Neuronal stem cell (in vitro differentiated cells): ENCODE results near the gene COL6A3.

Experiments
- DNase-seq: peaks from one replicate; pipeline ENCODE4 v3.0.0-alpha.2; 2013; ENCODE audit warnings: low spot score
- H2AFZ ChIP-seq: one replicate; pipeline ENCODE4 v1.6.1; 2013; ENCODE audit warnings: mild to moderate bottlenecking, low read length, inconsistent platforms
- H2AK5ac ChIP-seq: 2 replicates; pipeline ENCODE4 v1.6.1; 2013; ENCODE audit warnings: low read depth, mild to moderate bottlenecking, inconsistent platforms, low read length, moderate library complexity, mixed read lengths
- H2BK120ac ChIP-seq: 2 replicates; pipeline ENCODE4 v1.6.1; 2013; ENCODE audit warnings: low read depth, mild to moderate bottlenecking, inconsistent platforms, low read length, moderate library complexity, mixed read lengths
- H2BK12ac ChIP-seq: one replicate; pipeline ENCODE4 v1.6.1; 2013; ENCODE audit warnings: low read length, inconsistent platforms
- H2BK15ac ChIP-seq: 2 replicates; pipeline ENCODE4 v1.6.1; 2013; ENCODE audit warnings: mild to moderate bottlenecking, low read length, inconsistent platforms, mixed read lengths
- H2BK5ac ChIP-seq: one replicate; pipeline ENCODE4 v1.6.1; 2013; ENCODE audit warnings: inconsistent platforms, mild to moderate bottlenecking, low read length, moderate library complexity
- H3K14ac ChIP-seq: one replicate; pipeline ENCODE4 v1.6.1; 2013; ENCODE audit warnings: low read length, inconsistent platforms
- H3K18ac ChIP-seq: 2 replicates; pipeline ENCODE4 v1.6.1; 2013; ENCODE audit warnings: low read length, inconsistent platforms
- H3K23ac ChIP-seq: 2 replicates; pipeline ENCODE4 v1.6.1; 2013; ENCODE audit warnings: low read depth, mild to moderate bottlenecking, mixed read lengths, low read length, inconsistent platforms; ENCODE audit not compliant: poor library complexity
- H3K27ac ChIP-seq: replicated peaks from 3 replicates; pipeline ENCODE4 v1.5.1; 2013; ENCODE audit warnings: low read length, inconsistent platforms
- H3K27me3 ChIP-seq, 3 experiments: 2 replicates each; pipeline ENCODE4 v1.6.1; 2013; ENCODE audit warnings: low read length in 3 of 3, mild to moderate bottlenecking in 2 of 3, inconsistent platforms in 1 of 3, low read depth in 1 of 3, mixed read lengths in 1 of 3, moderate library complexity in 1 of 3; ENCODE audit not compliant: control insufficient read depth in 3 of 3, insufficient read depth in 3 of 3
- H3K36me3 ChIP-seq, 2 donors: replicated peaks in 1 of 2; 2 replicates each; pipeline ENCODE4 v1.6.1; 2013; ENCODE audit warnings: low read length in 2 of 2; ENCODE audit not compliant: control insufficient read depth in 2 of 2, insufficient read depth in 2 of 2
- H3K4ac ChIP-seq: 2 replicates; pipeline ENCODE4 v1.6.1; 2013; ENCODE audit warnings: inconsistent platforms, mild to moderate bottlenecking, low read length, moderate library complexity
- H3K4me1 ChIP-seq, 2 donors: 1 replicate in 1 of 2; 2 replicates in 1 of 2; pipeline ENCODE4 v1.6.1; 2013; ENCODE audit warnings: low read length in 2 of 2, low read depth in 1 of 2; ENCODE audit not compliant: control insufficient read depth in 2 of 2, insufficient read depth in 1 of 2
- H3K4me2 ChIP-seq: one replicate; pipeline ENCODE4 v1.6.1; 2013; ENCODE audit warnings: mild to moderate bottlenecking, low read length, inconsistent platforms; ENCODE audit not compliant: insufficient read depth, poor library complexity, severe bottlenecking
- H3K4me3 ChIP-seq, 2 donors: 2 replicates each; pipeline ENCODE4 v1.5.1; 2013; ENCODE audit warnings: low read length in 2 of 2, mild to moderate bottlenecking in 2 of 2, inconsistent platforms in 1 of 2, moderate library complexity in 1 of 2
- H3K79me1 ChIP-seq: one replicate; pipeline ENCODE4 v1.6.1; 2013; ENCODE audit warnings: low read depth, mild to moderate bottlenecking, inconsistent platforms, low read length, moderate library complexity
- H3K9ac ChIP-seq: one replicate; pipeline ENCODE4 v1.6.1; 2013; ENCODE audit warnings: mild to moderate bottlenecking, low read depth, low read length, inconsistent platforms; ENCODE audit not compliant: poor library complexity
- H3K9me3 ChIP-seq, 2 donors: replicated peaks in 1 of 2; 2 replicates each; pipeline versions ENCODE3 to v1.6.1; 2013; ENCODE audit warnings: low read length in 2 of 2, mild to moderate bottlenecking in 2 of 2, inconsistent platforms in 1 of 2, low read depth in 1 of 2, mixed read lengths in 1 of 2, moderate library complexity in 1 of 2; ENCODE audit not compliant: control insufficient read depth in 2 of 2, insufficient read depth in 1 of 2
- H4K8ac ChIP-seq: one replicate; pipeline ENCODE4 v1.6.1; 2013; ENCODE audit warnings: low read depth, mild to moderate bottlenecking, inconsistent platforms, low read length, moderate library complexity
- H4K91ac ChIP-seq: one replicate; pipeline ENCODE4 v1.6.1; 2013; ENCODE audit warnings: low read length, low read depth, mild to moderate bottlenecking, inconsistent platforms; ENCODE audit not compliant: poor library complexity
- WGBS, 2 donors: extraction: QIAGEN DNeasy Blood & Tissue Kit; methylation state at CpG; one replicate each; pipeline ENCODE4 v1.1.7; 2013; ENCODE audit warnings: missing lambda C conversion rate in 2 of 2, mixed read lengths in 1 of 2; ENCODE audit not compliant: insufficient read length in 2 of 2, insufficient replicate concordance in 1 of 2; ENCODE audit errors: extremely low coverage in 2 of 2; 5-methylcytosine and 5-hydroxymethylcytosine counted together

Gene COL6A3

GRCh38 chr2:237306787-237307170 lies 107.2 kb downstream of the COL6A3 start:
- no peak overlapping the region for H4K91ac ChIP-seq
- no peak overlapping the region for H2BK120ac ChIP-seq
- H2BK15ac ChIP-seq = no peak overlapping the region
- H3K4me2 ChIP-seq = no peak overlapping the region
- no peak overlapping the region for H2BK12ac ChIP-seq
- no peak overlapping the region for H3K4ac ChIP-seq
- no peaks in the 10 kb centered on the region for H3K36me3 ChIP-seq
- no peak overlapping the region for H2AFZ ChIP-seq
- H3K4me1 ChIP-seq = no peaks in the 10 kb centered on the region
- no peak overlapping the region for H3K4me3 ChIP-seq
- H3K9me3 ChIP-seq = peaks cover 0 to 2% of the 10 kb centered on the region in 2 donors
- H2AK5ac ChIP-seq = no peak overlapping the region
- no peak for DNase-seq
- no peak overlapping the region for H3K27ac ChIP-seq
- no peaks in the 10 kb centered on the region for H3K79me1 ChIP-seq
- H3K14ac ChIP-seq = no peak overlapping the region
- no peak overlapping the region for H3K23ac ChIP-seq
- H3K9ac ChIP-seq = no peak overlapping the region
- H3K27me3 ChIP-seq = no peaks in the 10 kb centered on the region
- no peak overlapping the region for H3K18ac ChIP-seq
- H4K8ac ChIP-seq = no peak overlapping the region
- WGBS, 2 donors = no CpG with 5 or more reads among the region's 3 CpGs
- no peak overlapping the region for H2BK5ac ChIP-seq

DNA sequence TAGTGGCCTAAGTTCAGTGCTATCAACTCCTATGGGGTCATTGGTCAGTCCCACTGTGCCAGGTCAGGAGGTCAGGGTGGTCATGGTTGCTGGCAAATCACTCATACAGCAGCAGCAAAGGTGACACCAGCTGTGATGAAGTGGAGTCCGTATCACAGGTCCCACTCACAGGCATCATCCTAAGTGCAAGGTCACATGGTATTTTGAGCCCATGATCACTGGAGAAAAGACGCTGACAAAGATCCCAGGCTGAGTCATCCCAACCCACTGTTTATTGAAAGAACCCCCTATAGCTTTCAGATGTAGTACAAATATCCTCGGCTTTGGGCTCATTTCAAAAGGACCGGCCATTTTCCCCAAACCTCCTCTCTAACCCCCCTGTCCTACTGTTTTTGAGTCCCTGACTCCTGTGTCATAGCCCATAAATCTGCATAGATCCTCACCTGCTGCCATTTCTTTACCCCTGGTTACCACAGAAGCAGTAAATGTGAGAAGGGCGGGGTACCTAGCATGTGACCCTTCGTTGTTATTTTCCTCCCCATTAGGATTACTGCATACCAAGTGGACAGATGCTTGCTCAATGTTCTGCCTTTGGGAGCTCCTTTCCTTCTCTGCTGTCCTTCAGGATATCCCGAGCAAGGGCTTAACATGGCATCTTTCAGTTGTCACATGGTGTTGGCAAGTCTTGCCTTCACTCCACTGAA lies 107.7 kb downstream of the COL6A3 start:
- Histone ChIP-seq H3K27me3 (no peaks in the 10 kb centered on the region), H3K23ac (no peak overlapping the region), H2BK12ac (no peak overlapping the region), H2BK120ac (no peak overlapping the region), H4K91ac (no peak overlapping the region), H3K79me1 (no peaks in the 10 kb centered on the region), H3K9me3 (peaks cover 0 to 3% of the 10 kb centered on the region in 2 donors), H3K14ac (no peak overlapping the region), H3K18ac (no peak overlapping the region), H3K4ac (no peak overlapping the region), H3K4me1 (no peaks in the 10 kb centered on the region), H3K36me3 (no peaks in the 10 kb centered on the region), H2BK5ac (no peak overlapping the region), H2BK15ac (no peak overlapping the region), H3K4me2 (no peak overlapping the region), H3K4me3 (no peak overlapping the region), H3K27ac (no peak overlapping the region), H3K9ac (no peak overlapping the region), H2AFZ (no peak overlapping the region), H2AK5ac (no peak overlapping the region), H4K8ac (no peak overlapping the region)
- no peak for DNase-seq
- WGBS, 2 donors = no CpG with 5 or more reads among the region's 7 CpGs

- Histone ChIP-seq H3K14ac (no peak overlapping the region), H3K79me1 (no peaks in the 10 kb centered on the region), H3K23ac (no peak overlapping the region), H4K91ac (no peak overlapping the region), H2BK15ac (no peak overlapping the region), H2AK5ac (no peak overlapping the region), H2BK120ac (no peak overlapping the region), H2AFZ (no peak overlapping the region), H2BK5ac (no peak overlapping the region), H2BK12ac (no peak overlapping the region), H3K4me1 (no peaks in the 10 kb centered on the region), H3K27me3 (no peaks in the 10 kb centered on the region), H3K36me3 (no peaks in the 10 kb centered on the region), H3K9me3 (peaks cover 0 to 4% of the 10 kb centered on the region in 2 donors), H3K4me2 (no peak overlapping the region), H3K4me3 (no peak overlapping the region), H3K18ac (no peak overlapping the region), H3K4ac (no peak overlapping the region), H3K27ac (no peak overlapping the region), H4K8ac (no peak overlapping the region), H3K9ac (no peak overlapping the region)
- no peak for DNase-seq
These were observed 108.4 kb downstream of the COL6A3 start for GRCh38 chr2:237305579-237305978.

- no peak overlapping the region for H2AK5ac ChIP-seq
- H2BK120ac ChIP-seq = no peak overlapping the region
- H4K8ac ChIP-seq = no peak overlapping the region
- H3K79me1 ChIP-seq = no peaks in the 10 kb centered on the region
- H3K27me3 ChIP-seq = no peaks in the 10 kb centered on the region
- H4K91ac ChIP-seq = no peak overlapping the region
- H3K4me2 ChIP-seq = no peak overlapping the region
- no peak overlapping the region for H3K18ac ChIP-seq
- H2AFZ ChIP-seq = no peak overlapping the region
- H2BK15ac ChIP-seq = no peak overlapping the region
- H3K4ac ChIP-seq = no peak overlapping the region
- no peaks in the 10 kb centered on the region for H3K36me3 ChIP-seq
- no peak overlapping the region for H2BK5ac ChIP-seq
- no CpG with 5 or more reads among the region's 2 CpGs for WGBS, 2 donors
- no peaks in the 10 kb centered on the region for H3K4me1 ChIP-seq
- H3K14ac ChIP-seq = no peak overlapping the region
- no peak overlapping the region for H2BK12ac ChIP-seq
- no peak overlapping the region for H3K23ac ChIP-seq
- no peak overlapping the region for H3K27ac ChIP-seq
- peaks cover 0 to 4% of the 10 kb centered on the region in 2 donors for H3K9me3 ChIP-seq
- no peak for DNase-seq
- H3K4me3 ChIP-seq = no peak overlapping the region
- H3K9ac ChIP-seq = no peak overlapping the region
These were observed 109.0 kb downstream of the COL6A3 start for GRCh38 chr2:237304763-237305514.
